Measurements from ENCODE around the gene AOPEP.

The AOPEP gene

DNA sequence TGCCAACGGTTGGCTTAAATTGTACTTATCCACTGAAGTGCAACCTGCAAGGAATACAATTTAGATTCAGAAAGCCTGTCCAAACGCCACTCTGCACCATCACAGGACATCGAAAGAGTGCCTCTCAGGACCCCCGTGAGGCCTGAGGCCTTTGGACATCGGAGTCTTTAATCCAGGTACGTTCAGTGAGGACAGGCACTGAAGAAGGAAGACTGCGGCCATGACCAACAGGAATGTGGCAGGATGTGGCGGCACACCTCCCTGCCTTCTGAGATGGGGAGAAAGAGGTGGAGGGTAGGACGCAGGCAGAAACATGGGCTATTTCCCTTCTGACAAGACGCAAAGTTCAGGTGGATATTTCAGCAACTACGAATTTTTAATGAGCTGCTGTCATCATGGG is 385.2 kb downstream of the AOPEP start:
- TF ChIP-seq, protein P1, sequence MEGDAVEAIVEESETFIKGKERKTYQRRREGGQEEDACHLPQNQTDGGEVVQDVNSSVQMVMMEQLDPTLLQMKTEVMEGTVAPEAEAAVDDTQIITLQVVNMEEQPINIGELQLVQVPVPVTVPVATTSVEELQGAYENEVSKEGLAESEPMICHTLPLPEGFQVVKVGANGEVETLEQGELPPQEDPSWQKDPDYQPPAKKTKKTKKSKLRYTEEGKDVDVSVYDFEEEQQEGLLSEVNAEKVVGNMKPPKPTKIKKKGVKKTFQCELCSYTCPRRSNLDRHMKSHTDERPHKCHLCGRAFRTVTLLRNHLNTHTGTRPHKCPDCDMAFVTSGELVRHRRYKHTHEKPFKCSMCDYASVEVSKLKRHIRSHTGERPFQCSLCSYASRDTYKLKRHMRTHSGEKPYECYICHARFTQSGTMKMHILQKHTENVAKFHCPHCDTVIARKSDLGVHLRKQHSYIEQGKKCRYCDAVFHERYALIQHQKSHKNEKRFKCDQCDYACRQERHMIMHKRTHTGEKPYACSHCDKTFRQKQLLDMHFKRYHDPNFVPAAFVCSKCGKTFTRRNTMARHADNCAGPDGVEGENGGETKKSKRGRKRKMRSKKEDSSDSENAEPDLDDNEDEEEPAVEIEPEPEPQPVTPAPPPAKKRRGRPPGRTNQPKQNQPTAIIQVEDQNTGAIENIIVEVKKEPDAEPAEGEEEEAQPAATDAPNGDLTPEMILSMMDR (IDR thresholded peaks at IDR 0.05; ENCODE audit: low read depth, low read length) = no peak
- no peak overlapping the region for H3K4me3 ChIP-seq (ENCODE audit: low read depth, low read length)

DNA sequence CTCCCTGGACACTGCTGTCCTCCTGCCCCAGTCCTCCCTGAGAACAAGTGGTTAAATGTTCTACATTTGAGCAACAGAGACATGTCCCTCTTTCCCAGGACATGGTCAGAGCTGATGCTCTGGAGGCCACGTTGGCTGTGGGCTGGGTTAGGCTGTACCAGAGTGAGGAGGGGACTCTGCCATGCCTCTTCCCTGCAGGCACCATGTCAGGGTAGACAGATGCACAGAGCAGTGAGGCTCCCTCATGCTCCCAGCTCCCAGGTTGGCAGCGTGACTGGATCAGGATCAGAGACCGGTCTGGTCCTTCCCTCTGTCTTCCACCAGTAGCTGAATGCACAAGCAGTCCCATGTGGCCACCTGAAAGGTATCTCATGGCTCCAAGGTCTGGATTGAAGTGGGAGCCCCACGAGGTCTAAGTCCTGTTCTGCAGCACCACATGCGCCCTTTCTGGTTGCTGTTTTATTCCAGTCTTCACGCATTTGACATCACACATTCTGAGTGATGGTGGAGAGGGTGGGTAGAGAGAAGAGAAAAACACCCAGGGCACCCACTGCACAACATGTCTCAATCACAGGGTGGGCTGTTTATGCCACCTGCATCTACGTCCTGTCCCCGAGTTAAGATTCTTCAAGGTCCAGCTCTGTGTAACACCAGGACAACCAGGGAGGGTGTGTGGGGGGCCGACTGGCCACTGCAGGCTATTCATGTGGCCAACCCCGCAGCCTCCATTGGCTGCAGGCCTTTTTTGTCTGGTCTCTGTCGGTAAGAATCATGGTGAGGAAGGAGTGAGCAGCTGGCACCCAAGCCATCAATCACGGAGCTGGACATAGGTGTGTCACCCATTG is 386.2 kb downstream of the AOPEP start:
- TF ChIP-seq, protein P1 (IDR thresholded peaks at IDR 0.05; ENCODE audit: low read depth, low read length) = no peak
- H3K4me3 ChIP-seq (ENCODE audit: low read depth, low read length) = no peak overlapping the region

DNA sequence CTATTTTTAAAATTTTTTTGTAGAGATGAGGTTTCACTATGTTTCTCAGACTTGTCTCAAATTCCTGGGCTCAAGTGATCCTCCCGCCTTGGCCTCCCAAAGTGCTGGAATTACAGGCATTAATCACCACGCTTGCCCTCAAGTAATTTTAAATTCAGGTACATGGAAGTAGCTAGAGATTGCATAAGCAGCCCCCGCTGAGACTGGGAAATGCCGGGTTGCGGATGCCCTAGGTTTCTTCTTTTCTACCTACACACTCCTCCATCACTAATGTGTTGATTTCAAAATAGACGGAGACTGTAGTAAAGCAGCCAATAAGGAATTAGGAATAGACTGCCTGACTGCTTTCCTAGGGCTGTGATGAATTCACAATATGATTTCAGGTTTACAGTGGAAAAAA is 388.6 kb downstream of the AOPEP start:
- TF ChIP-seq, protein P1 (IDR thresholded peaks at IDR 0.05; ENCODE audit: low read depth, low read length) = no peak
- no peak overlapping the region for H3K4me3 ChIP-seq (ENCODE audit: low read depth, low read length)

- H3K4me3 ChIP-seq (ENCODE audit: low read depth, low read length) = no peak overlapping the region
- TF ChIP-seq, protein P1 (IDR thresholded peaks at IDR 0.05; ENCODE audit: low read depth, low read length) = peak; percentile 45
Measured at GRCh38 chr9:95116002-95116807, 389.7 kb downstream of the AOPEP start.

GRCh38 chr9:95116808-95117204 is 390.3 kb downstream of the AOPEP start:
- TF ChIP-seq, protein P1 (IDR thresholded peaks at IDR 0.05; ENCODE audit: low read depth, low read length) = no peak
- no peak overlapping the region for H3K4me3 ChIP-seq (ENCODE audit: low read depth, low read length)

DNA sequence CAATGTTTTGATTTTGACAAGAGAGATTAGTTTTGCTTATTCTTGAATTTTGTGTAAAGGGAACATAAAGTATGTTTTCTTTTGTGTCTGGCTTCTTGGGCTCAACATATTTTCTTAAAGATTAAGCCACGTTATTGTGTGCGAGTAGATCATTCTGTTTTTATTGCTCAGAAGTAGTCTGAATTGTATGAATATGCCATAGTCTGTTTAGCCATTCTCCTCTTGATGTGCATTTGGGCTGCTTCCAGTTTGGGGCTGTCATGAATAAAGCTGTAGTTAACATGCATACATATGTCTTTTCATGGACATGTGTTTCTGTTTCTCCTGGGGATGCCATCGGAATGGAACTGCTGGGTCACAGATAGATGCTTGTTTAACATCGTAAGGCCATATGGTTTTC is 392.1 kb downstream of the AOPEP start:
- TF ChIP-seq, protein P1 (IDR thresholded peaks at IDR 0.05; ENCODE audit: low read depth, low read length) = no peak
- no peak overlapping the region for H3K4me3 ChIP-seq (ENCODE audit: low read depth, low read length)

All from WI38 (cell line).